Inferior parietal cortex (tissue), 1 donor: ENCODE results near the gene ZSWIM9.
"Not testable (repeated sequence)": the region's sequence is repeated elsewhere in the genome, so short reads cannot be mapped to it uniquely, and the experiment has no call there.

Experiments used
- DNase-seq: peaks from one replicate; pipeline ENCODE4 v3.0.0-alpha.2; 2016; ENCODE audit errors: extremely low spot score

The ZSWIM9 gene

DNA sequence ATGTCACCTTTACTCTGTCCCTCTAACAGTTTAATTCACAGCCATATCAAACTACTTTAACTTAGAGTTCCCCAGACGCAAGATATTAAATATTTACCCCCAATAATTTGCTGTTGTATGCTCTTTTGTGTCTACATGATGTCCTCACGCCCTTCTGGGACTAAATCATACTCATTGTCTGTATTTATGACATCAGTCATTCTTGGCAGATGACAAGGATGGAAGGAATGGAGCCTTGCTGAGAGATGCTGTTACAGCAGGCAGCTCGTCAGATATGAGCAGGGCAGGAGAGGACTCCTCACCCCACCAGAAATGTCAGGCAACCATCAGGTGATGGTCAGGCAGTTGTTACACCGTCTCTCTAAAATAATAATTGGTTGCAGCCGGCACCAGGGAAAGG, 43.5 kb downstream of the ZSWIM9 start:
- no peak for DNase-seq

DNA sequence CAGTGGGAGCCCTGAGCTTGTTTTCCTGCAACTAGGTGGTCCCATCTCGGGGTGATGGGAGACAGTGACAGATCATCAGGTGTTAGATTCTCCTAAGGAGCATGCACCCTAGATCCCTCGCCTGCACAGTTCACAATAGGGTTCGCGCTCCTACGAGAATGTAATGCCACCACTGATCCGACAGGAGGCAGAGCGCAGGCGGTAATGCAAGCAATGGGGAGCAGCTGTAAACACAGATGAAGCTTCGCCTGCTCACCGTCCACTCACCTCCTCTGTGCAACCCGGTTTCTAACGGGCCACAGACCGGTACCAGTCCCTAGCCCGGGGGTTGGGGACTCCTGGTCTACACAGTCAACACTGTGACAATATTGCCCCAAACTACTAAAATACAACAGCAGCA, 46.5 kb downstream of the ZSWIM9 start:
- DNase-seq = no peak

DNA sequence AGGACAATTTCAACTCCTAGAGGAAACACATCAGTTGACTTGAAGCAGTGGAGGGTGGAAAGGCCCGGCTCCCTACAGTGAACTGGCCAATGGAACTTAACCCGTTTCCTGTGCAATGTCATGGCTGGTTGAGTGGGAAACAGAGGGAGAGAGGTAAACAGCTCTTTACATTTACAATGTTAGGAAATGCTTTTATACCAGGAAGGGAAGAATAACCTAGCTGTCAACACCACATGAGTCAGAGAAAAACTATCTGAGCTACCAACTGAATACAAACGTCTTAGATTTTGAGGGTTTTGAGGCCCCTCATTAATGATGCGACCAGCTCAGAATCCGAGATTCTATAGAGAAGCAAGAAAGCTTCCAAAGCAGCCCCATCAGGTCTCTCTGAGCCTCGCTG, 48.5 kb downstream of the ZSWIM9 start:
- no peak for DNase-seq

DNA sequence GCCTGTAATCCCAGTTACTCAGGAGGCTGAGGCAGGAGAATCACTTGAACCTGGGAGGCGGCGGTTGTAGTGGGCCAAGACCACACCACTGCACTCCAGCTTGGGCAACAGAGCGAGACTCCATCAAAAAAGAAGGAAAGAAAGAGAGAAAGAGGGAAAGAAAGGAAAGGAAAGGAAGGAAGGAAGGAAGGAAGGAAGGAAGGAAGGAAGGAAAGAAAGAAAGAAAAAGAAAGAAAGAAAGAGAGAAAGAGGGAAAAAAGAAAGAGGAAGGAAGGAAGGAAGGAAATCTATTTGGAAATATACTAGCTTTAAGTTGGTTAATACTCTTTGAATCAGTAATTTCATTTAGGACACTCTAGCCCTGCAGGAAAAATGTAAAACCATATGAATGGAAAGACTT, 50.3 kb downstream of the ZSWIM9 start:
- not testable (repeated sequence) for DNase-seq

DNA sequence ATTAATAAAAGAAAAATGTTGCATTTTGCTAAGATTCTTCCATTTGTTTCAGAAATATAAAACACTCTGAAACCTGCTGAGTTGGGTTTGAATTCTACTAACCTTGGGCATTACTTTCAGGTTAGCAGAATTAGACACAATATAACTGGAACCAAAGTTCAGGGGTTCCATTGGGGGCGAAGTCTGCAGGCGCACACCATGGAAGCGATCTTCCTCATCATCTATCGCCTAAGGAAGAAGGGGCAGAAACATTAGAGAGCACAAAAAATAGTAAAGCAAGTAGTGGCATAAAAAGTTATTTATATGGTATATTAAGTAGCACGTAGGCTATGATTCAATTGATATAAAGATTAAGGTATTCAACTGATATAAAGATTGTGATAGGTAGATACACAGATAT, 51.1 kb downstream of the ZSWIM9 start:
- DNase-seq = no peak

DNA sequence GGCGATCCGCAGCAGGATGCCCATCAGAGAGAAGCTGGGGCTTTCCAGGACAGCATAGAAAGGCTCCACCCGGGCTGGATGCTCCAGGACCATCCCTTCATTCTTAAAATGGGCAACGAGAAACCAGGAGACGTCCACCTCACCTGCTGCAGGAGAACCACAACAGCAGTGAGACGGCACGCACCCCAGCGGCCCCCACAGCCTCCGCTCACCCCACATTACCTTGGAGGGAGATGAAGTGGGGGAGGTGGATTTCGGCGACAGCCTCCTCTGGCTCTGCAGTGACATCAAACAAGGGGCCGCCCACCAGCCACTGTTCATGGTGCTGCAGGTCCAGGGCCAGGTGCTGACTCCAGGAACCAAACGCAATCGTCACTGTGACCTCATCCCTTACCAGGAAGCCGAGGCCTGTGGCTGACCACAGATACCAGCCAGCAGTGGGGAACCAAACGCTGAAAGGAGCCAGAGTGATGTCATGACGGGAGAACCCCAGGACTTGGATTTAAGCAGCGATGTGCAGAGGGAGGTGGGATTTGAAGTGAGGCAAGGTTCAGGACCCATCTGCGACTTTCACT, 60.2 kb downstream of the ZSWIM9 start:
- no peak for DNase-seq

DNA sequence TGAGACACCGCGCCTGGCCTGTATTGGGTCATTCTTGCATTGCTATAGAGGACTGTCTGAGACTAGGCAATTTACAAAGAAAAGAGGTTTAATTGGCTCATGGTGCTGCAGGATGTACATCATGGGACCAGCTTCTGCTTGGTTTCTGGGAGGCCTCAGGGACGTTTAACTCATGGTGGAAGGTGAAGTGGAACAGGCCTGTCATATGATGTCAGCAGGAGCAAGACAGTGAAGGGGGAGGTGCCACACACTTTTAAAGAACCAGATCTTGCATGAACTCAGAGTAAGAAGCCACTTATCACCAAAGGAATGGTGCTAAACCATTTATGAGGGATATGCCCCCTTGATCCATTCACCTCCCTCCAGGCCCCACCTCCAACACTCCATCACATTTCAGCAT, 66.6 kb downstream of the ZSWIM9 start:
- DNase-seq = no peak

DNA sequence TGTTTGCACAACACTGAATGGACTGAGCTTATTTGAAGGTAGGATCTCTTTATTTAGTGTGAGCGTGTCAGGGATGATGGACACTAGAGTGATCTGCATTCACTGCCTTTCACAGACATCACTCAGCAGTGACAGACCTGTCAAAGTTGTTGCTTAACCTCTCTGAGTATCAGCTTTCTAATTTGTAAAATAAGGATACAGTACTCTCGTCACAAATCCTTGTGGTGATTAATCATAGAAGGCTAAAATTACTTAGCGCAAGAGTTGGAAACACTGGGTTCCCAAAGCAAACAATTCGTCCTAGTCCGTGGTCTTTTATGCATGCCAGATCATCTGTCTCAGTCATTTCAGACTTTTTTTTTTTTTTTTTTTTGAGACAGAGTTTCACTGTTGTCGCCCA, 68.6 kb downstream of the ZSWIM9 start:
- no peak for DNase-seq

DNA sequence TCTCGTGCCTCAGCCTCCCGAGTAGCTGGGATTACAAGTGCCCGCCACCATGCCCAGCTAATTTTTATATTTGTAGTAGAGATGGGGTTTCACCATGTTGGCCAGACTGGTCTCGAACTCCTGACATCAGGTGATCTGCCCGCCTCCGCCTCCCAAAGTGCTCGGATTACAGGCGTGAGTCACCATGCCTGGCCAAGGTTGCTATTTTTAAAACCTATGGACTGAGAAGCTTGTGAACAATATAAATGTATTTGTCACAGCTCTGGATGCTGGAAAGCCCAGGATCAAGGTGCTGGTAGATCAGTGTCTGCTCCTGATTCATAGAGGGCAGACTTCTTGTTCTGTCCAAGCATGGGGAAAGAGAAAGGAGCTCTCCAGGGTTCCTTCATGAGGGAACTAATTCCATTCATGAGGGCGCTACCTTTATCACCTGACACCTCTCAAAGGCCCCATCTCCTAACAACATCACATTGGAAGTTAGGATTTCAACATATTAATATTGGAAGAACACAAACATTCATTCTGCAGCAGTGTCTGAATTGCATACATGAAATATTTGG, 69.2 kb downstream of the ZSWIM9 start:
- no peak for DNase-seq

DNA sequence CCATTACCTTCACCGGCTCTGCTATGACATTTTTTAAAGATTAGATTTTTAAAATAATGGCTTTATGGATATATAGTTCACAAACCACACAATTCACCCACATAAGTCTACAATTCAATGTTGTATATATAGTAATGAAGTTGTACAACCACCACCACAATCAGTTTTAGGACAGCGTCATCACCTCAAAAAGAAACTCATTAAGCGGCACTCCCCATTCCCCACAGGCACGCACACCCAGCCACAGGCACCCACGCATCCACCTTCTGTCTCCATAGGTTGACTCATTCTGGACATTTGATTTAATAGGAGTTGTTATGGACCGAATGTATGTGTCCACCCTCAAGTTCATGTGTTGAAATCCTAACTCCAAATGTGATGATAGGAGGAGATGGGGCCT, 71.3 kb downstream of the ZSWIM9 start:
- not testable (repeated sequence) for DNase-seq

DNA sequence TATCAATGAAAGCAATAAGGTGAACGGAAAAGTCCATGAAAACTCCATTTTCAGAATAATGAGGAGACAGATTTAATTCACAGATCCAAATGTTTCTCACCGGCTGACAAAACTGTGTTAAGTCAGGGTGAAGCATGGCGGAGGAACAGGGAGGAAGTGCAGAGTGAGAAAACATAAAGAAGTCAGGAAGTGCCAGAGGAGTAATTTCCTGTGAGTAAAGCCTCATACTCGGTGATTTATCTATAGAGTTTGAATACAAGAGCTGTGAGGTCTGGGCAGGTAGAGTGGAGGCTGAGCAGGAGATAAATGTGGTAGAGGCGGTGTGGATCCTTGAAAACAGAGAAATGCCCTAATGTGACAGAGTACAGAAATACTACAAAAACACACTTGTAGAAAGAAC, 73.8 kb downstream of the ZSWIM9 start:
- no peak for DNase-seq

DNA sequence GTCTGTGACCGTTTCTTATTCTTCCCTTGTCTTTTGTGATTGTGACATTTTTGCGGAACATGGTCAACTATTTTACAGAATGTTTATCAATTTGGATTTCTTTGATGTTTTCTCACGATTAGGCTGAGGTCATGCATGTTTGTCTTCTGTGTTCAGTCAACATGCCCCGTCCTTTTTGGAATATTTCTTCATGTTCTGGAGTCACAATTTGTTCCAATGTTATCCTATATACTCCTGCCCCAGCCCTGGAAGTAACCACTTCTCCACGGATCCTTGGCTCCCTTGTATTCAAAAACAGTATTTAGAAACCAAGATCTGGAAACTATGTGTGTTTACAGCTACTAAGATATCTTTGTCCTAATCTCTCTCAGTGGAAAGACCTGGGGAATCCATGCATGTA, 75.6 kb downstream of the ZSWIM9 start:
- DNase-seq = no peak

DNA sequence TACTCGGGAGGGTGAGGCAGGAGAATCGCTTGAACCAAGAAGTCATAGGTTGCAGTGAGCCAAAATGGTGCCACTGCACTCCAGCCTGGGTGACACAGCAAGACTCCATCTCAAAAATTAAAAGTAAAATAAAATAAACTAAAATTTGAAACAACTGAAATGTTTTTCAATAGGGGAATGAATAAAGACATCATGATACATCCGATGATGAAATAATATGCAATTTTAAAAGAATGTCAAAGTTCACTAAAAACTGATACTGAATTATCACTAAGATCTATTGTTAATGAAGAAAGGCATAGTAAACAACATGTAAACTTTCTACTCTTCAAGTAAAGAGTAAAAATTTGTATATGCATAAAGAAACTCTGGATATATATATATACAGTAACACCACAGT, 76.7 kb downstream of the ZSWIM9 start:
- no peak for DNase-seq
